Measurements from ENCODE around the gene BRINP3. TPM values are rescaled to one million over a fixed set of nuclear protein-coding genes. Genes with fewer than 3 reads are reported as not detected.
"Not testable (repeated sequence)": the region's sequence is repeated elsewhere in the genome, so short reads cannot be mapped to it uniquely, and the experiment has no call there.

Gene BRINP3
- total RNA-seq, 2 donors from 2014 or later = not detected

DNA sequence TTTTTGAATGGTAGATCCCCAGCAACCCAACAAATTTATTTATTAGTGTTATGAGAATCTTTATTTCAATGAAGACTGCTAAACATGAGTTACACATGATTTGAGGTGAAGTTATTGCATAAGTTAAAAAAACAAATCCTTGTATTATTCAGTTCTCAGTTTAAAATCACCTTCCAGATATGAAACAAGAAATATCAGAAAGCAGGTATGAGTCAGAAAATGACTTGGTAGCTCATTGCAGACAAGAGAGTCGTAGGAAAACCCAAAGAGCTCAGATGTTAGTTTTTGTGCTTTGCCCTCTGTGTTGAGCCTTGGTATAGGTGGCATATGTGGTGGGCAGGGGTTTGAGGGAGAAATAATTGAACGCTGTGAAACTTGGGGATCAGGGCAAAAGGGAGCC is 339.4 kb downstream of the BRINP3 start:
- DNase-seq (ENCODE audit: low spot score in 2 of 2) (no peak), ATAC-seq (no peak)
- H3K27ac Mint-ChIP-seq = peak overlapping the region in 1 of 2 donors; percentile 9
- H3K9me3 Mint-ChIP-seq = peaks cover 13 to 21% of the 10 kb centered on the region in 2 donors
- peaks cover 5 to 11% of the 10 kb centered on the region in 2 donors for H3K36me3 Mint-ChIP-seq

DNA sequence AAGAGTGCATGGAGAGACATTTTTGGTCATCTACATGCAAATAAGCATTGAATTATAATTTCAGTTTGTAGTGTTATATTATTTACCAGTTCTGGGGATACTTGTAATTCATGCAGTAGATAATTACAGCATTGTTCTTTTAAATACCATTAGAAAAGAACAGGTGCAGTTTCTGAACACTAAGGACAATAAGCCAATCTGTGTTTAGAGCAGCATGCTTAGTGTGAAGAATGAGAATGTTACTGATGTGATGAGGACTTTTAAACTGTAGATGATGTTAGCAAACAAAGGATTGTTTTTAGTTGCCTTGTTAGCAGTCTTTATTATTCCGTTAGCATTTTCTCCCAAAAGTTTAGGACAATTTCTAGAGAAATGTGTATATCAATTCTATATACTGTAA is 348.3 kb downstream of the BRINP3 start:
- Mint-ChIP-seq H3K9me3 (peaks cover 12 to 14% of the 10 kb centered on the region in 2 donors), H3K27ac (no peak overlapping the region), H3K36me3 (no peaks in the 10 kb centered on the region)
- ATAC-seq (no peak), DNase-seq (ENCODE audit: low spot score in 2 of 2) (no peak)

DNA sequence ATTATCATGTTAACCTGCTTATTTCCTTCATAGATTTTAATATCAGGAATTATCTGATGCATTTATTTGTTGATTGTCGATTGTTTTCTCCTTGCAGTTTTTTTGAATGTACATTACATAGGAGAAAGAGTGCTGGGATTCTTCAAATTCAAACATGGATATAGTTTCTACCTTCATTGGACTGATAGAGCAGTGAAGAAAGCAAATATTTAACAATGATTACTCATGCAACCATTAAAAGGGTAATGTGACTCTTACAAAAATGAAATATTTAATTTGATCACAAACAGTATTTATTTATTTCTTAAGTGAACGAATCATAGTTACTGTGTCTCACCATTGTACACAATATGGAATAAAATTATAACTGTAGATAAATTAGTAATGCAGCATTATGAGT is 350.9 kb downstream of the BRINP3 start:
- no peaks in the 10 kb centered on the region for H3K36me3 Mint-ChIP-seq
- H3K27ac Mint-ChIP-seq = no peak overlapping the region
- ATAC-seq (no peak), DNase-seq (ENCODE audit: low spot score in 2 of 2) (no peak)
- peaks cover 7 to 13% of the 10 kb centered on the region in 2 donors for H3K9me3 Mint-ChIP-seq

DNA sequence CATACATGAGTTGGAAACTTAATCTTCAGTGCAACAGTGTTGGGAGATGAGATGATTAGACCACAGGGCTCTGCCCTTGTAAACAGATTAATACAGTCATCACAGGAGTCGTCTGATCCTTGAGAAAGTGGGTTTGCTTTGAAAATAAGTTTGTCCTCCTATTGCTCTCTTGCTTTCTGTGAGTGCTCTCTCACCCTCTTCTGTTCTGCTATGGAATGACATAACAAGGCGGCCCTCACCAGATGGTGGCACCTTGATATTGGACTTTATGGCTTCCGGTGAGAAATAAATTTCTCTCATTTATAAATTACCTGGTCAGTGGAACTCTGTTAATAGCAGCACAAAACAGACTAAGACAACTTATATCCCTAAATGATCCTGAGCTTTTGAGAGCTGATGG is 353.6 kb downstream of the BRINP3 start:
- H3K9me3 Mint-ChIP-seq = peaks cover 3 to 8% of the 10 kb centered on the region in 2 donors
- no peak overlapping the region for H3K27ac Mint-ChIP-seq

DNA sequence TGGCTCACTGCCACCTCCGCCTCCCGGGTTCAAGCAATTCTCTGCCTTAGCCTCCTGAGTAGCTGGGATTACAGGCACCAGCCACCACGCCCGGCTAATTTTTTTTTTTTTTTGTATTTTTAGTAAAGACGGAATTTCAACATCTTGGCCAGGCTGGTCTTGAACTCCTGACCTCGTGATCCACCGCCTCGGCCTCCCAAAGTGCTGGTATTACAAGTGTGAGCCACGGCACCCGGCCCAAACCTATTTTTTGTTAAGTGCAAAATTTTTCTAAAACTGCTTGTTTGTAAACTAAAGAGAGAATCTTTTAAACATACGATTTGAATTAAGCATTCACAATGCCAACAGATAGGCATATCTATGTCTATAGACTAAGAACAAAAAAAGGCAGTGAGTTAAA is 357.1 kb downstream of the BRINP3 start:
- ATAC-seq; H3K9me3 Mint-ChIP-seq; H3K36me3 Mint-ChIP-seq; DNase-seq (ENCODE audit: low spot score in 2 of 2); H3K27ac Mint-ChIP-seq: not testable (repeated sequence)

More for the DNA sequence above, 353.6 kb downstream of the BRINP3 start:
- DNase-seq (ENCODE audit: low spot score in 2 of 2) (no peak), ATAC-seq (no peak)
- H3K36me3 Mint-ChIP-seq = no peaks in the 10 kb centered on the region

DNA sequence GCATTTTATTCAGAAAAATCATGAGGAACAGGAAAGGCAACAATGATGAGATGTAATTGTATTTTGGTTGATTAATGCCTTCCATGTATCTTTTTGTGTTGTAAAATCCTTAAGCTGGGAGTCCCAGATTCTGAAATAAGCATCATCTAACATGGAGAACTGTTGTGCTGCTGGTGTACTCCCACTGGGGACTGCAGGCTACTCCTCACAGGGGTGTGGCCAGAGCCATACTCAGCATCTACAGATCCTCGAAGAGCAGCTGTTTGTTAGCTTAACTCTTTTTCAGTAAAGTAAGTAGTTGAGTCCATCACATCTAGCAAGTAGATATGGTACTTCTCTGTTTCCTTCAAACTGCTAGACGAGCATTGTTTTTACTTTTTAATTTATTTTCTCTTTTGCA is 358.0 kb downstream of the BRINP3 start:
- peaks cover 0 to 16% of the 10 kb centered on the region in 2 donors for H3K9me3 Mint-ChIP-seq
- no peak overlapping the region for H3K27ac Mint-ChIP-seq
- ATAC-seq = no peak
- DNase-seq (ENCODE audit: low spot score in 2 of 2) = no peak
- H3K36me3 Mint-ChIP-seq = no peaks in the 10 kb centered on the region

DNA sequence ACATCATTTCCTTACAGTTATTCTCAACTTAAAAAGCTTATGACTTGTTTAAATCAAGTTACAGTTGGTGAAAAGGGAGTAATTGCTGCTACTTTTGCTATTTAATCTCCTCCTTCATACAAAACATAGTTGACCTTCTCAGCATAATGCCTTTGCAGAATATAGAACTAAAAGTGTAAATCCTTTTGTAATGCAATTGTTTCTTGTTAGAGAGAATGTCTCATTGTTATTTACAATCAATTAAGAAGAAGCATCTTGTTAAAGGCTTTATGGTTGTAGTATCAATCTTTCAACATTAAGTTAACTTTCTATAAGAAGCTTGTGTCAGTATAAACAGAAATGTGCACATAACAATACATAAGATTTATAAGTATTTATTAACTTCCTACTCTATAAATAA is 360.7 kb downstream of the BRINP3 start:
- Mint-ChIP-seq H3K36me3 (no peaks in the 10 kb centered on the region), H3K9me3 (peaks cover 5 to 14% of the 10 kb centered on the region in 2 donors), H3K27ac (no peak overlapping the region)
- no peak for DNase-seq (ENCODE audit: low spot score in 2 of 2)
- no peak for ATAC-seq

DNA sequence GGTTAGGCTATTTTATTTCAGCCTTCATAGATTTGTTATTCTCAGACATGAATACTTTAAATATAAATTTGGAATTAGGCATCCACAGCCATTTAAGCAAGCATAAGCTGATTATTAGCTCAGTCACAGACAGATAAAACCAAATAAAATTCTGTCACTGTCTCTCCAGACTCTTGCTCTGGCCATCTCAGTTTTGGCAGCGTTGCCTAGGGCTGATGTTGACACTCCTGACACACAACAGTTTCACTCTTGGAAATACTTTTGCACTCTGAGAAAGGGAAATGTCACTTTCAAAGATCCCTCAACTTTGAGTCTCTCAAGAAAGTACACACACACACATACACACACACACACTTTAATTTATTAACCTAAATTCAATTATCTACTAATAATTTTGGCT is 372.7 kb downstream of the BRINP3 start:
- no peak overlapping the region for H3K27ac Mint-ChIP-seq
- peaks cover 0 to 6% of the 10 kb centered on the region in 2 donors for H3K9me3 Mint-ChIP-seq

DNA sequence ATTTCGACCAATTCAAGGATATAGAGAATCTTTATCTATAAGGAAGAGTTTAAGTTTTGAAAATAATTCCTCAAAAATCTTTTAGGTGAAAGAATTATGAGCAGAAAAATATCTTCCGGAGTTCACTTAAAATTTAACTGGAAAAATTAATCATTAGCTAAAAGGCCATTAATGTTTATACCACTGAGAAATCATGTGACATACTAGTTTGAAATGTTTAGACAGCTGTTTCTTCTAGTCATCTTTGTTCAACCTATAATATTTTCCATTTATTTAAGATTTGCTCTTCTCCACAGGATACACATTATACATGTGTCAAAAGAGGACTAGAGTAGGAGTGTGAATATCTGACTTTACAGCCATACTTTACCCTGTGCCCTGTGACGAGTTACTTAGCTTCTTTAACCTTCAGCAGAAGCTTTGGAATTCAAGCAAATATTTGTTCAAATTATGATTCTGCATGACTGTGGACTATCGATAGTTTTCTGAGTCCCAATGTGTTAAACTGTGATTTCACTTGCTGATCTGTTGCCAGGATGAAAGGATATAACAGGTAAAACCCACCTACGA is 374.8 kb downstream of the BRINP3 start:
- peaks cover 0 to 6% of the 10 kb centered on the region in 2 donors for H3K36me3 Mint-ChIP-seq
- H3K9me3 Mint-ChIP-seq = peaks cover 0 to 6% of the 10 kb centered on the region in 2 donors
- no peak for DNase-seq (ENCODE audit: low spot score in 2 of 2)
- no peak for ATAC-seq
- no peak overlapping the region for H3K27ac Mint-ChIP-seq

More for the DNA sequence above, 372.7 kb downstream of the BRINP3 start:
- H3K36me3 Mint-ChIP-seq = no peaks in the 10 kb centered on the region
- DNase-seq (ENCODE audit: low spot score in 2 of 2) (no peak), ATAC-seq (no peak)

DNA sequence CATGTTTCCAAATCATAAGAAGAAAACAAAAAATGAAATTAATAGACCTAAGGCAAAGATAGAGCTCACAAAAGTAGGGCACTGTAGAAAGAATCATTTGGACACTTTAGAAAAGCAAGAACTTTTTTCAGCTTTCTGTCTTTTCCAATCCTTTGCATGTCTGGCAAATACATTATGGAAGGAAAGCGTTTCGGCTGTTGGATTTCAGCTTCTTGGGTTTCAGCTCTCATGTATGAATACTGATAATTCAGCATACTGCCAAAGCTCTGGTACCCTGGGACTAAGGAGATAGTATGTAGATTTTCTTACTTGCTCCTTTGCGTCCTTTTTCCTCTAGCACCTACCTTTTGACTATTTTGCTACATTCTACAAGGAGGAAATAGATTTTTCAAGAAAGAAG is 375.9 kb downstream of the BRINP3 start:
- DNase-seq (ENCODE audit: low spot score in 2 of 2) (no peak), ATAC-seq (no peak)
- no peaks in the 10 kb centered on the region for H3K9me3 Mint-ChIP-seq
- H3K36me3 Mint-ChIP-seq = peaks cover 0 to 7% of the 10 kb centered on the region in 2 donors
- no peak overlapping the region for H3K27ac Mint-ChIP-seq

DNA sequence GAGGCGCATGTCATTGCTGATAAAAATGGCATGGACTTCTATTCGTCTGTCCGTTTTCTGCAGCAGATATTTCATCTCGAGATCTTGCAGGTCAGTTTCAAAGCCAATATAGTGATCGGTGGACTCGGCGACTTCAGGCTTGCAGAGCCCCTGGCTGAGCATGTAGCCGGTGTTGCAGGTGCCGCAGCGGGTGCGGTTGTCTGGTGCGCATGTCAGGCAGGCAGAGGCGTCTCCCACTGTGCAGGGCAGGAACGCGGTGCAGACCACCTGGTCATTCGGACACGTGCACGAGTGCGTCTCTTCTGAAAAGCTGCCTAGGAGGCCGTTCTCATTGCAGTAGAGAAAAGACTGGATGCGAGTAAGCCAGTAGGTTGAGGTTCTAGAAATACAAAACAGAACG is 378.9 kb downstream of the BRINP3 start:
- peak in 1 of 2 donors; percentile 48 for DNase-seq (ENCODE audit: low spot score in 2 of 2)
- peaks cover 0 to 4% of the 10 kb centered on the region in 2 donors for H3K9me3 Mint-ChIP-seq
- H3K36me3 Mint-ChIP-seq = peaks cover 0 to 7% of the 10 kb centered on the region in 2 donors
- H3K27ac Mint-ChIP-seq = no peak overlapping the region
- ATAC-seq = no peak

DNA sequence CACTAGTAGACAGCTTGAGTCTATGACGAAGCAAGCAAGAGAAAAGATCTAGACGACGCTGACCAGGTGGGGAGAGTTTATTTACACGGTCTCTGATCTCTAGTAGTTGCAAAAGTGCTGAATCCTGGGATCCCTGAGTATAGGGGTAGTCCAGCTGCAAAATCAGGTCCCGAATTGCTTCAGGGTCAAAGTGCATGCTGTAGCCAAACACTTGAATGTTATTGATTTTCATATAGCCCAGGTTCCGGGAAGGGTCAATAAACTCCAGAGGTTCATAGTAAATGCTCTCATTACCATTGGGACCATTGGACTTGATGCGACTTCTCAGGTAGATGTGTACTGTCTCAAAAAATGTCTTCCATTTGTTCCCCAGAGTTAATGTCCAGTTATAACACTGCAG is 379.6 kb downstream of the BRINP3 start:
- H3K36me3 Mint-ChIP-seq = peaks cover 0 to 7% of the 10 kb centered on the region in 2 donors
- H3K9me3 Mint-ChIP-seq = peaks cover 0 to 4% of the 10 kb centered on the region in 2 donors
- H3K27ac Mint-ChIP-seq = no peak overlapping the region
- no peak for ATAC-seq
- DNase-seq (ENCODE audit: low spot score in 2 of 2) = no peak

DNA sequence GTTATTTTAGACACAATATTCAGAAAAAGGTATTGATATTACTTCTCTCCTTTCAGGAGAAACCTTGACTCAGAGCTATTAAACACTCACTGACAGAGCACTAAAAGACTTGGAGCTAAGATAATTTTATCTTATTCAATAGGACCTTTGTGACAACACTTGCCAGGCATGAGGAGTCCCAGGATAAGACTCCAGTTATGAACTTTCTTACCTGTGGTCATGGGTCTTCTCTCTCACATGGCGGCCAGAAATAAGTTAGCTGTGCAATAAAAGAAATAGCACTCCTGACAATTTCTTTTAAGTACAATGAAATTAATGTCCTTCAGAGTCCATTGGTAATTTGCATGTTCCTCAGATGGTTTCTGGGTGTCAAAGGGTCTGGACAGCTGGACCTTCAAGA is 382.1 kb downstream of the BRINP3 start:
- DNase-seq (ENCODE audit: low spot score in 2 of 2) (no peak), ATAC-seq (no peak)
- H3K36me3 Mint-ChIP-seq = peaks cover 0 to 7% of the 10 kb centered on the region in 2 donors
- H3K27ac Mint-ChIP-seq = no peak overlapping the region
- peaks cover 0 to 10% of the 10 kb centered on the region in 2 donors for H3K9me3 Mint-ChIP-seq

DNA sequence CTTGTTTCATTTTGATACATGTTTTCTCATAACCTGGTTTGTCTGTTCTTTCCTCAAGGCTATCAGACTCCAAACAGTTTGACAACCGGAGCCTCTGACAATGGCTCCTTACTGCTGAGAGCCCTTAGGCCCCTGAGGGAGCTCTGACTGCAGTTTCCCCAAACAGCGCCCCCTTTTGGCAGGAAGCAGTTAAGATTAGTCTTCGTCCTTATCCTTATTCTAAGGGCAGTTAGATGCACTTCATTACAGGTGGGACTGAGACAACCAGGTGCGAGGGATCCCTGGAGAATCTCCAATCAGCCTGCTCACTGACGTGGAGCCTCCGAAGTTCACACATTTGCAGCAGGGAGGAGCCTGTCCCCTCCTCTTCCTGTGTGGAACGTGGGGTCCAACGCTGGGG is 393.1 kb downstream of the BRINP3 start:
- Mint-ChIP-seq H3K9me3 (no peaks in the 10 kb centered on the region), H3K36me3 (no peaks in the 10 kb centered on the region), H3K27ac (no peak overlapping the region)
- DNase-seq (ENCODE audit: low spot score in 2 of 2) = no peak
- ATAC-seq = no peak

DNA sequence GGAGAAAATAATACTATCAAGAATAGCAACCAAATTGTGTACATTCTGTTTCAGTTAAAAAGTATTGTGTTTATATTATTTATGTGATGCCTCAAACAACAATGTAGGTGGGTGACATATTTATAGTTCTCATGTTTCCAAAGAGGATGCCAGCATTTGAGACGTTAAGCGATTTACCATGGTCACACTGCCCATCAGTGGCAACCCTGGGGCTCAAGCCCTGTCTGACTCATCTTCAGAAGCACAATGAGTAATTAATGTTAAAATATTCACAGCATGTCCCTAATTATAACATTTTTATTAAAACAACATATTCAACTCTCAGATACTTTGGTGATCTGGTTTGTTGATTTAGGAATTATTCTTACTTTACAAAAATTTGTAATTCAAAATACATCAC is 409.4 kb downstream of the BRINP3 start:
- no peak for ATAC-seq
- no peak overlapping the region for H3K27ac Mint-ChIP-seq
- peaks cover 15 to 23% of the 10 kb centered on the region in 2 donors for H3K9me3 Mint-ChIP-seq
- H3K36me3 Mint-ChIP-seq = no peaks in the 10 kb centered on the region
- no peak for DNase-seq (ENCODE audit: low spot score in 2 of 2)

DNA sequence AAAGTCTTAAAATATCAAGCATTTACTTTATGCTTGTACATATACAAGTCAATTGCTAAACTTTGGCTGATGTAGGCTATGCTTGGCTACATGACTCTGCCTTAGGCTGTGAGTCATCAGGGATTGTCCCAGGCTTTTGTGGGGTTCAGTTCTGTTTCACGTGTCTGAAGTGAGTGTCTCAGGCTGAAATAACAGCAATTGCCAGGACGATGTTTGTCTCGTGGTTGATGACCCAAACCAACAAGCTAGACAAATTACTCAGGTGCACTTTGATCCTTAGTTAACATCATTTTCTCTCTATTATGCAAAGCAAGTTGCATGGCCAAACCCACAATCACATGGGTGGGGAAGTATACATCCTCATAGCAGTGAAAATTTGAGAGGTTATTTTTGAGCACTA is 410.1 kb downstream of the BRINP3 start:
- DNase-seq (ENCODE audit: low spot score in 2 of 2) (no peak), ATAC-seq (peak; percentile 57 to 66)
- Mint-ChIP-seq H3K9me3 (peaks cover 14 to 18% of the 10 kb centered on the region in 2 donors), H3K27ac (no peak overlapping the region), H3K36me3 (no peaks in the 10 kb centered on the region)

DNA sequence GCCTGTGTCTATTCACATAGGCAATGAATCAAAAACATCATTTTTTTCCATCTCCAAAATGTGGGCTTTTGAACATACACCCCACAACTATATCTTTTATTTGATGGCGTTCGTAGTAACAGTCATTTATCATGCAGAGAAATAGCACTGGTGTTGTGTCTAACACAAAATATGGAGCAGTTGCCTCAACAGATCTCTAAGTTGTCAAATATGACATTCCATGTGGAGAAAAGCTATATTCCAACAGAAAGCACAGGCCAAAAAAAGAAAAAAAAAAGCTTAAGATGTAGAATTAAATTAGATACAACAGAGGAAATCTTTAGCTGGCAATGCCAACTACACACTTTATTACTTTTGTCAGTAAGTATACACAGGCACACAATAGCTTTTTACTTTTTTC is 411.7 kb downstream of the BRINP3 start:
- no peak for DNase-seq (ENCODE audit: low spot score in 2 of 2)
- peaks cover 0 to 5% of the 10 kb centered on the region in 2 donors for H3K36me3 Mint-ChIP-seq
- no peak for ATAC-seq
- H3K27ac Mint-ChIP-seq = no peak overlapping the region
- peaks cover 7 to 17% of the 10 kb centered on the region in 2 donors for H3K9me3 Mint-ChIP-seq

DNA sequence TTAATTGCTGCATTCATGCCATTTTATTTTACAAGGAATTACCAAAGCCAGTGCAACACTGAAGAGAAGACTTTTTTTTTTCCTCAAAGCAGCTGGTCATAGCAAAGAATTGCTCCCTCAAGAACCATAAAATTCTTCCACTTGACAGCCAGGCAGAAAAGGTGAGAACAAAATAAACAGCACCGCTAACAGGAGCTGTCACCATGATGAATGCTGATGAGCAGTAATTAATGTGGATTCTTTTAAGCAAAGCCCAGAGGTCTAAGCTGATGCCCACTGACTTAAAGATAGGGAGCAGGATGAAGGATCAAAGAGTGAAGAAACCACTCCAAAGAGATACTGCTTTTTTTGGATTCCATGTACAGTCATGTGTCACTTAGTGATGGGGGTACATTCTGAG is 428.4 kb downstream of the BRINP3 start:
- H3K36me3 Mint-ChIP-seq = no peaks in the 10 kb centered on the region
- ATAC-seq = no peak
- H3K9me3 Mint-ChIP-seq = peaks cover 2 to 8% of the 10 kb centered on the region in 2 donors
- no peak overlapping the region for H3K27ac Mint-ChIP-seq
- DNase-seq (ENCODE audit: low spot score in 2 of 2) = no peak
